ENCODE data around the gene C5orf22.
A peak's percentile ranks its signal among the peaks of the same experiment; 100 is the strongest.
"Not testable (repeated sequence)": the region's sequence is repeated elsewhere in the genome, so short reads cannot be mapped to it uniquely, and the experiment has no call there.

The C5orf22 gene

GRCh38 chr5:31531888-31532547, at the start of gene C5orf22, which contains the start of gene DROSHA:
Gene C5orf22 (plus strand): TSS chr5:31532301. CDS start chr5:31532393, 92 bp downstream.
Gene DROSHA (minus strand): TSS chr5:31532093. CDS start chr5:31529059, 3,034 bp downstream.
- peak; percentile 98 for DNase-seq (ENCODE audit: low spot score)

GRCh38 chr5:31485376-31486207, 46.5 kb upstream of the C5orf22 start:
- no peak for DNase-seq (ENCODE audit: low spot score)

- DNase-seq (ENCODE audit: low spot score): no peak
Observed at GRCh38 chr5:31486441-31486840, 45.7 kb upstream of the C5orf22 start.

GRCh38 chr5:31487506-31487905, 44.6 kb upstream of the C5orf22 start:
- no peak for DNase-seq (ENCODE audit: low spot score)

GRCh38 chr5:31492869-31493268, 39.2 kb upstream of the C5orf22 start:
- no peak for DNase-seq (ENCODE audit: low spot score)

- no peak for DNase-seq (ENCODE audit: low spot score)
Observed at GRCh38 chr5:31495336-31495735, 36.8 kb upstream of the C5orf22 start.

GRCh38 chr5:31496301-31496700, 35.8 kb upstream of the C5orf22 start:
- no peak for DNase-seq (ENCODE audit: low spot score)

- DNase-seq (ENCODE audit: low spot score): no peak
Observed at GRCh38 chr5:31496891-31497290, 35.2 kb upstream of the C5orf22 start.

- DNase-seq (ENCODE audit: low spot score): no peak
Observed at GRCh38 chr5:31500256-31500655, 31.8 kb upstream of the C5orf22 start.

GRCh38 chr5:31502506-31502905, 29.6 kb upstream of the C5orf22 start:
- DNase-seq (ENCODE audit: low spot score): peak; percentile 71

GRCh38 chr5:31504529-31504928, 27.6 kb upstream of the C5orf22 start:
- no peak for DNase-seq (ENCODE audit: low spot score)

GRCh38 chr5:31511305-31511704, 20.8 kb upstream of the C5orf22 start:
- DNase-seq (ENCODE audit: low spot score): no peak

- DNase-seq (ENCODE audit: low spot score): no peak
Observed at GRCh38 chr5:31516802-31517201, 15.3 kb upstream of the C5orf22 start.

- DNase-seq (ENCODE audit: low spot score): no peak
Observed at GRCh38 chr5:31523041-31523440, 9.1 kb upstream of the C5orf22 start.

- DNase-seq (ENCODE audit: low spot score): no peak
Observed at GRCh38 chr5:31530541-31531265, 1.4 kb upstream of the C5orf22 start.

GRCh38 chr5:31531543-31531887, 586 bp upstream of the C5orf22 start:
- peak; percentile 45 for DNase-seq (ENCODE audit: low spot score)

GRCh38 chr5:31534527-31535046, 2.5 kb downstream of the C5orf22 start:
- DNase-seq (ENCODE audit: low spot score): no peak

- no peak for DNase-seq (ENCODE audit: low spot score)
Observed at GRCh38 chr5:31536873-31537272, 4.8 kb downstream of the C5orf22 start.

GRCh38 chr5:31537349-31537748, 5.2 kb downstream of the C5orf22 start:
- DNase-seq (ENCODE audit: low spot score): no peak

- no peak for DNase-seq (ENCODE audit: low spot score)
Observed at GRCh38 chr5:31537851-31538250, 5.8 kb downstream of the C5orf22 start.

GRCh38 chr5:31549114-31549513, 17.0 kb downstream of the C5orf22 start:
- not testable (repeated sequence) for DNase-seq (ENCODE audit: low spot score)

GRCh38 chr5:31551878-31552277, 19.8 kb downstream of the C5orf22 start:
- DNase-seq (ENCODE audit: low spot score): no peak
